Liver (tissue), 2 donors: Measurements from ENCODE around the gene LCA5L.

Source experiments
- JUND ChIP-seq, 2 donors: IDR thresholded peaks; 2 replicates each; pipeline ENCODE4 v1.6.1; 2016; ENCODE audit warnings: antibody characterized with exemption in 2 of 2
- TF ChIP-seq, protein P1 (sequence below): IDR thresholded peaks from 2 replicates; pipeline ENCODE4 v1.6.1; 2016; ENCODE audit warnings: antibody characterized with exemption
- TF ChIP-seq, protein P2 (sequence below): IDR thresholded peaks from 2 replicates; pipeline ENCODE4 v1.6.1; 2016; ENCODE audit warnings: antibody characterized with exemption, mild to moderate bottlenecking
- donor health status: healthy.

DNA sequence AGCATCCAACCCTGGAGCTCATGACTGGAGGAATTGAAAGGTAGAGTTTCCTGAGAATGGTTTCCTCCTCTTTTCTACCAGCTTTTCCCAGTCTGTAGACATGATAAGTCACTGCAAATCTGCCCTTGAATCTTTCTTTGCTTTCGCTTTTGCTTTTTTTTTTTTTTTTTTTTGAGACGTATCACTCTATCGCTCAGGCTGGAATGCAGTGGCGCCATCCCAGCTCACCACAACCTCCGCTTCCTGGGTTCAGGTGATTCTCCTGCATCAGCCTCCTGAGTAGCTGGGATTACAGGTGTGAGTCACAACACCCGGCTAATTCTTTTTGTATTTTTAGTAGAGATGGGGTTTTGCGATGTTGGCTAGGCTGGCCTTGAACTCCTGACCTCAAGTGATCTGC lies 1.7 kb upstream of the LCA5L start:
- TF ChIP-seq, protein P1, sequence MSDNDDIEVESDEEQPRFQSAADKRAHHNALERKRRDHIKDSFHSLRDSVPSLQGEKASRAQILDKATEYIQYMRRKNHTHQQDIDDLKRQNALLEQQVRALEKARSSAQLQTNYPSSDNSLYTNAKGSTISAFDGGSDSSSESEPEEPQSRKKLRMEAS, result no peak
- no peak for TF ChIP-seq JUND (IDR thresholded peaks at IDR 0.05)
- TF ChIP-seq, protein P2, sequence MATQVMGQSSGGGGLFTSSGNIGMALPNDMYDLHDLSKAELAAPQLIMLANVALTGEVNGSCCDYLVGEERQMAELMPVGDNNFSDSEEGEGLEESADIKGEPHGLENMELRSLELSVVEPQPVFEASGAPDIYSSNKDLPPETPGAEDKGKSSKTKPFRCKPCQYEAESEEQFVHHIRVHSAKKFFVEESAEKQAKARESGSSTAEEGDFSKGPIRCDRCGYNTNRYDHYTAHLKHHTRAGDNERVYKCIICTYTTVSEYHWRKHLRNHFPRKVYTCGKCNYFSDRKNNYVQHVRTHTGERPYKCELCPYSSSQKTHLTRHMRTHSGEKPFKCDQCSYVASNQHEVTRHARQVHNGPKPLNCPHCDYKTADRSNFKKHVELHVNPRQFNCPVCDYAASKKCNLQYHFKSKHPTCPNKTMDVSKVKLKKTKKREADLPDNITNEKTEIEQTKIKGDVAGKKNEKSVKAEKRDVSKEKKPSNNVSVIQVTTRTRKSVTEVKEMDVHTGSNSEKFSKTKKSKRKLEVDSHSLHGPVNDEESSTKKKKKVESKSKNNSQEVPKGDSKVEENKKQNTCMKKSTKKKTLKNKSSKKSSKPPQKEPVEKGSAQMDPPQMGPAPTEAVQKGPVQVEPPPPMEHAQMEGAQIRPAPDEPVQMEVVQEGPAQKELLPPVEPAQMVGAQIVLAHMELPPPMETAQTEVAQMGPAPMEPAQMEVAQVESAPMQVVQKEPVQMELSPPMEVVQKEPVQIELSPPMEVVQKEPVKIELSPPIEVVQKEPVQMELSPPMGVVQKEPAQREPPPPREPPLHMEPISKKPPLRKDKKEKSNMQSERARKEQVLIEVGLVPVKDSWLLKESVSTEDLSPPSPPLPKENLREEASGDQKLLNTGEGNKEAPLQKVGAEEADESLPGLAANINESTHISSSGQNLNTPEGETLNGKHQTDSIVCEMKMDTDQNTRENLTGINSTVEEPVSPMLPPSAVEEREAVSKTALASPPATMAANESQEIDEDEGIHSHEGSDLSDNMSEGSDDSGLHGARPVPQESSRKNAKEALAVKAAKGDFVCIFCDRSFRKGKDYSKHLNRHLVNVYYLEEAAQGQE, result no peak
